ENCODE data around the gene SLC22A4.

DNA sequence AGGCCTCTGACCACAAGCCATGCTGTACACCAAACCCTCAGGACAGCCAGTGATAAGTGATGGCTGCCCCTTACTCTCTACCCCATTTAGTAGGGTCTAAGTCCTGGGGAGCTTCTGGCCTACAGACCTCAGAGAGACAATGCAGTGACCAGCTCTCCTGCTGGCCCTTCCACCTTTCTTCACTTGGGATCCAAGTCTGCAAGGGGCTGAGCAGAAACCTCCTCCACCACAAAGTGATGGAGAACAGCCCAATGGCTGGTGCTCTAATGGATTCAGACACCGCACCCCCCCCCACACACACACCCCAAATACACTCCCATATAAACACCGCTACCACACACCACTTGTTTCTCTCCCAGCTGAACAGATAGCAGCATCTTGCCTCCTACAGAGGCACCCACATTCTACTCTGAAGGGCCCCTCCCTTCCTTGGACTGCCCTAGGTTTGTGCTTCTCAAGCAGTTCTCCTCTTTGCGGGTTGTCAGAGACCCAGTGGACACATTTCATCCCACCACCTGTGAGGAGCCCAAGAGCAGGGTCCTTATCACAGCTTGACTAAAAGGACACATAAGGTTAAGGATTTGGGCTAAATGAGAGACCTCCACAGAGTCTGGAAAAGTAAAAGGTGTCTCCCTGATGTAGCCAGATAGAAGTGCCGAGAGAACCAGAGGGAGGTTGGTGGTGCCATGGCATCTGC, 38.0 kb upstream of the SLC22A4 start:
- TF ChIP-seq, protein P1, sequence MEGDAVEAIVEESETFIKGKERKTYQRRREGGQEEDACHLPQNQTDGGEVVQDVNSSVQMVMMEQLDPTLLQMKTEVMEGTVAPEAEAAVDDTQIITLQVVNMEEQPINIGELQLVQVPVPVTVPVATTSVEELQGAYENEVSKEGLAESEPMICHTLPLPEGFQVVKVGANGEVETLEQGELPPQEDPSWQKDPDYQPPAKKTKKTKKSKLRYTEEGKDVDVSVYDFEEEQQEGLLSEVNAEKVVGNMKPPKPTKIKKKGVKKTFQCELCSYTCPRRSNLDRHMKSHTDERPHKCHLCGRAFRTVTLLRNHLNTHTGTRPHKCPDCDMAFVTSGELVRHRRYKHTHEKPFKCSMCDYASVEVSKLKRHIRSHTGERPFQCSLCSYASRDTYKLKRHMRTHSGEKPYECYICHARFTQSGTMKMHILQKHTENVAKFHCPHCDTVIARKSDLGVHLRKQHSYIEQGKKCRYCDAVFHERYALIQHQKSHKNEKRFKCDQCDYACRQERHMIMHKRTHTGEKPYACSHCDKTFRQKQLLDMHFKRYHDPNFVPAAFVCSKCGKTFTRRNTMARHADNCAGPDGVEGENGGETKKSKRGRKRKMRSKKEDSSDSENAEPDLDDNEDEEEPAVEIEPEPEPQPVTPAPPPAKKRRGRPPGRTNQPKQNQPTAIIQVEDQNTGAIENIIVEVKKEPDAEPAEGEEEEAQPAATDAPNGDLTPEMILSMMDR (IDR thresholded peaks at IDR 0.05) = no peak
- TF ChIP-seq POLR2A (IDR thresholded peaks at IDR 0.05) = no peak
- TF ChIP-seq EP300 (IDR thresholded peaks at IDR 0.05) = no peak
- no peak for TF ChIP-seq POLR2AphosphoS5 (IDR thresholded peaks at IDR 0.05)

All from upper lobe of left lung (tissue), 4 donors.